AG04450 (cell line): ENCODE measurements around the gene SASS6. TPM values are rescaled to one million over a fixed set of nuclear protein-coding genes. Genes with fewer than 3 reads are reported as not detected.

Experiments used
- CTCF ChIA-PET: fragments of 300-600, 350-600 bp; formaldehyde crosslinking; extraction: SDS; loops from one replicate; lab custom pipeline; 2022; ENCODE audit warnings: antibody characterized with exemption, inconsistent platforms; lab: Charles Lee
- POLR2A ChIA-PET: fragments of 350-600 bp; formaldehyde crosslinking; extraction: SDS; loops from one replicate; lab custom pipeline; 2021; ENCODE audit warnings: antibody characterized with exemption, inconsistent platforms; lab: Yijun Ruan, JAX
- DNase-seq: peaks from one replicate; pipeline ENCODE4 v3.0.0-alpha.2; 2011; ENCODE audit warnings: low read depth, low spot score
- H3K27ac ChIP-seq: one replicate; pipeline ENCODE4 v1.5.1; 2012; ENCODE audit warnings: low read depth, low read length, control low read depth
- H3K27me3 ChIP-seq: one replicate; pipeline ENCODE4 v1.6.0; 2012; ENCODE audit warnings: low read length; ENCODE audit not compliant: control insufficient read depth, insufficient read depth
- H3K4me3 ChIP-seq: 2 replicates; pipeline ENCODE4 v1.5.1; 2011; ENCODE audit warnings: mild to moderate bottlenecking, low read depth, low read length, control low read depth
- H3K9me3 ChIP-seq: 2 replicates; pipeline ENCODE4 v1.5.1; 2012; ENCODE audit warnings: low read length; ENCODE audit not compliant: control insufficient read depth, insufficient read depth
- polyA plus RNA-seq: library from polyadenylated mRNA; depleted of rRNA; stranded (reverse); fragments of >200 nt; gene quantifications from 2 replicates; pipeline ENCODE4 v1.2.3, GENCODE V29; 2011
- TF ChIP-seq, protein P1 (sequence below): IDR thresholded peaks from 2 replicates; pipeline ENCODE4 v1.5.1; 2011; ENCODE audit warnings: low read depth, low read length, control low read depth, inconsistent platforms

SASS6 gene
- polyA plus RNA-seq, 1 experiment: 1.0 TPM

DNA sequence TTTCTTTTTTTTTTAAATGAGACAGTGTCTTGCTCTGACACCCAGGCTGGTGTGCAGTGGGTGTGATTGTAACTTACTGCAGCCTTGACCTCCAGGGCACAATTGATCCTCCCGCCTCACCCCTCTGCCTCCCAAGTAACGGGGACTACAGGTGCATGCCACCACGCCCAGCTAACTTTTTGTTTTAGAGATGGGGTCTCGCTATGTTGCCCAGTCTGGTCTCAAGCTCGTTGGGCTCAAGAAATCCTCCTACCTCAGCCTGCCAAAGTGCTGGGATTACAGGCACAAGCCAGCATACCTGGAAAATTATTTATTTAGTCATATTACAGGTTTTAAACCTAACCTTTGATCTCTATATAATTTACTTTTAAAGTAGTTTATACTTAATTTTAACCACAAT is 32.0 kb upstream of the SASS6 start:
- CTCF ChIA-PET: interaction anchor here (1.0 kb wide), 1 partner anchor 294 kb away, joined by 4 read pairs; no protein-coding TSS in a partner anchor
- H3K27ac ChIP-seq: no peak overlapping the region
- POLR2A ChIA-PET: no interaction called here

GRCh38 chr1:100164216-100164615 is 31.5 kb upstream of the SASS6 start:
- TF ChIP-seq, protein P1, sequence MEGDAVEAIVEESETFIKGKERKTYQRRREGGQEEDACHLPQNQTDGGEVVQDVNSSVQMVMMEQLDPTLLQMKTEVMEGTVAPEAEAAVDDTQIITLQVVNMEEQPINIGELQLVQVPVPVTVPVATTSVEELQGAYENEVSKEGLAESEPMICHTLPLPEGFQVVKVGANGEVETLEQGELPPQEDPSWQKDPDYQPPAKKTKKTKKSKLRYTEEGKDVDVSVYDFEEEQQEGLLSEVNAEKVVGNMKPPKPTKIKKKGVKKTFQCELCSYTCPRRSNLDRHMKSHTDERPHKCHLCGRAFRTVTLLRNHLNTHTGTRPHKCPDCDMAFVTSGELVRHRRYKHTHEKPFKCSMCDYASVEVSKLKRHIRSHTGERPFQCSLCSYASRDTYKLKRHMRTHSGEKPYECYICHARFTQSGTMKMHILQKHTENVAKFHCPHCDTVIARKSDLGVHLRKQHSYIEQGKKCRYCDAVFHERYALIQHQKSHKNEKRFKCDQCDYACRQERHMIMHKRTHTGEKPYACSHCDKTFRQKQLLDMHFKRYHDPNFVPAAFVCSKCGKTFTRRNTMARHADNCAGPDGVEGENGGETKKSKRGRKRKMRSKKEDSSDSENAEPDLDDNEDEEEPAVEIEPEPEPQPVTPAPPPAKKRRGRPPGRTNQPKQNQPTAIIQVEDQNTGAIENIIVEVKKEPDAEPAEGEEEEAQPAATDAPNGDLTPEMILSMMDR: no peak
- no peak overlapping the region for H3K27ac ChIP-seq
- CTCF ChIA-PET: interaction anchor here (1.0 kb wide), 1 partner anchor 295 kb away, joined by 4 read pairs; no protein-coding TSS in a partner anchor

More for the DNA sequence above, 32.0 kb upstream of the SASS6 start:
- H3K9me3 ChIP-seq: no peaks in the 10 kb centered on the region
- H3K4me3 ChIP-seq: no peak overlapping the region
- no peak for DNase-seq
- TF ChIP-seq, protein P1: no peak
- no peaks in the 10 kb centered on the region for H3K27me3 ChIP-seq

GRCh38 chr1:100162881-100163280 is 30.2 kb upstream of the SASS6 start:
- POLR2A ChIA-PET: no interaction called here

More at GRCh38 chr1:100164216-100164615, 31.5 kb upstream of the SASS6 start:
- POLR2A ChIA-PET: no interaction called here
- Histone ChIP-seq H3K9me3 (no peaks in the 10 kb centered on the region), H3K4me3 (no peak overlapping the region), H3K27me3 (no peaks in the 10 kb centered on the region)
- no peak for DNase-seq

GRCh38 chr1:100152271-100152670 is 19.5 kb upstream of the SASS6 start:
- H3K9me3 ChIP-seq: no peaks in the 10 kb centered on the region
- CTCF ChIA-PET: interaction anchor here (0.5 to 0.9 kb wide), 2 partner anchors 62 to 307 kb away, joined by 4 read pairs; no protein-coding TSS in a partner anchor
- H3K27me3 ChIP-seq: no peaks in the 10 kb centered on the region
- H3K4me3 ChIP-seq: no peak overlapping the region
- POLR2A ChIA-PET: no interaction called here
- no peak overlapping the region for H3K27ac ChIP-seq
- TF ChIP-seq, protein P1: no peak
- no peak for DNase-seq

More at GRCh38 chr1:100162881-100163280, 30.2 kb upstream of the SASS6 start:
- H3K27me3 ChIP-seq: no peaks in the 10 kb centered on the region
- H3K27ac ChIP-seq: no peak overlapping the region
- DNase-seq: no peak
- no peaks in the 10 kb centered on the region for H3K9me3 ChIP-seq
- H3K4me3 ChIP-seq: no peak overlapping the region
- CTCF ChIA-PET: interaction anchor here (0.6 to 0.8 kb wide), 3 partner anchors 29 to 706 kb away, joined by 3 read pairs; no protein-coding TSS in a partner anchor
- TF ChIP-seq, protein P1: no peak

DNA sequence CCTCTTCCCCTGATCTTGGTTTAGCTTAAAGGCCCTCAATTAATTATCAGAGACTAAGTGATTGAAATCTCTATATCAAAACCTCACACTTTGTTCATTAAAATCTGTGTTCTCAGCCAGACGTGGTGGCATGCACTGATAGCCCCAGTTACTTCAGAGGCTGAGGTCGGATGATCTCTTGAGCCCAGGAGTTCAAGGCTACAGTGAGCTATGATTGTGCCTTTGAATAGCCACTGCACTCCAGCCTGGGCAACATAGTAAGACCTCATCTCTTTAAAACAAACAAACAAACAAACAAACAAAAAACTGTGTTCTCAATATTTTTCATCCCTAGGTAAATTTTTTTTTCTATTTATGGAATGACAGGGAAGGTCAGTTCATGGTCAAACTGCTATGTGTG is 18.9 kb upstream of the SASS6 start:
- H3K27ac ChIP-seq: no peak overlapping the region
- POLR2A ChIA-PET: no interaction called here

More for the DNA sequence above, 18.9 kb upstream of the SASS6 start:
- no peak overlapping the region for H3K4me3 ChIP-seq
- CTCF ChIA-PET: interaction anchor here (0.5 kb wide), 1 partner anchor 62 kb away, joined by 4 read pairs; no protein-coding TSS in a partner anchor
- no peak for DNase-seq
- TF ChIP-seq, protein P1: no peak
- no peaks in the 10 kb centered on the region for H3K27me3 ChIP-seq
- no peaks in the 10 kb centered on the region for H3K9me3 ChIP-seq
